Epithelial cell of proximal tubule (primary cell): ENCODE measurements around the gene SEH1L. TPM values are rescaled to one million over a fixed set of nuclear protein-coding genes. Genes with fewer than 3 reads are reported as not detected.

Experiments
- DNase-seq: peaks from one replicate; pipeline ENCODE4 v3.0.0-alpha.2; 2011; ENCODE audit warnings: low read depth
- H3K4me3 ChIP-seq: 2 replicates; pipeline ENCODE4 v1.5.1; 2011; ENCODE audit warnings: low read depth, mild to moderate bottlenecking, low read length
- CTCF ChIP-seq: conservative IDR thresholded peaks from 2 replicates; pipeline ENCODE4 v1.5.1; 2012; ENCODE audit warnings: low read depth, mild to moderate bottlenecking, low read length
- total RNA-seq: library from RNA; depleted of rRNA; stranded (reverse); fragments of >200 nt; gene quantifications from 2 replicates; pipeline ENCODE4 v1.2.3, GENCODE V29; 2015

The SEH1L gene
- total RNA-seq, 1 donor from 2014 or later, result 23.1 TPM

- no peak for DNase-seq
- H3K4me3 ChIP-seq, result no peak overlapping the region
- no peak for TF ChIP-seq CTCF
Measured at GRCh38 chr18:13018374-13018773, 70.6 kb downstream of the SEH1L start.

GRCh38 chr18:13019301-13019700 lies 71.5 kb downstream of the SEH1L start:
- no peak overlapping the region for H3K4me3 ChIP-seq
- TF ChIP-seq CTCF, result no peak
- DNase-seq, result no peak

GRCh38 chr18:13022644-13023043 lies 74.8 kb downstream of the SEH1L start:
- no peak overlapping the region for H3K4me3 ChIP-seq
- TF ChIP-seq CTCF, result no peak
- no peak for DNase-seq

GRCh38 chr18:13025233-13025632 lies 77.4 kb downstream of the SEH1L start:
- no peak for DNase-seq
- no peak for TF ChIP-seq CTCF

GRCh38 chr18:13026583-13027270 lies 78.9 kb downstream of the SEH1L start:
- H3K4me3 ChIP-seq, result no peak overlapping the region
- DNase-seq, result no peak
- TF ChIP-seq CTCF, result no peak

More at GRCh38 chr18:13025233-13025632, 77.4 kb downstream of the SEH1L start:
- no peak overlapping the region for H3K4me3 ChIP-seq

- TF ChIP-seq CTCF, result no peak
- DNase-seq, result no peak
- H3K4me3 ChIP-seq, result no peak overlapping the region
Measured at GRCh38 chr18:13028869-13029268, 81.1 kb downstream of the SEH1L start.

GRCh38 chr18:13032173-13032572 lies 84.4 kb downstream of the SEH1L start:
- TF ChIP-seq CTCF, result no peak
- no peak overlapping the region for H3K4me3 ChIP-seq
- DNase-seq, result no peak
